ACC112 (cell line): ENCODE measurements around the gene CFAP99.
A peak's percentile ranks its signal among the peaks of the same experiment; 100 is the strongest.

Source experiments
- H2AFZ ChIP-seq: fragments of 200-600 bp; sonication (generic); one replicate; pipeline ENCODE4 v1.6.0; 2017; ENCODE audit warnings: antibody characterized with exemption, low read length; ENCODE audit not compliant: unreplicated experiment
- H3K27ac ChIP-seq: fragments of 200-600 bp; sonication (generic); 2 replicates; pipeline ENCODE4 v1.5.1; 2014; ENCODE audit warnings: low read depth, mild to moderate bottlenecking, antibody characterized with exemption, low read length, moderate library complexity
- H3K27me3 ChIP-seq: fragments of 200-600 bp; sonication (generic); 2 replicates; pipeline ENCODE4 v1.6.1; 2014; ENCODE audit warnings: mild to moderate bottlenecking, antibody characterized with exemption, low read length, moderate library complexity, mixed read lengths; ENCODE audit not compliant: insufficient read depth
- H3K36me3 ChIP-seq: fragments of 200-600 bp; sonication (generic); 2 replicates; pipeline ENCODE4 v1.6.1; 2016; ENCODE audit warnings: mild to moderate bottlenecking, antibody characterized with exemption, low read length, moderate library complexity, mixed read lengths; ENCODE audit not compliant: insufficient read depth
- H3K4me1 ChIP-seq: fragments of 200-600 bp; sonication (generic); one replicate; pipeline ENCODE4 v1.6.1; 2016; ENCODE audit warnings: low read length, mixed read lengths; ENCODE audit not compliant: insufficient read depth, unreplicated experiment, control insufficient read depth
- H3K4me3 ChIP-seq: fragments of 200-600 bp; sonication (generic); 2 replicates; pipeline ENCODE4 v1.5.1; 2014; ENCODE audit warnings: mild to moderate bottlenecking, low read depth, low read length
- H3K79me2 ChIP-seq: fragments of 200-600 bp; sonication (generic); one replicate; pipeline ENCODE4 v1.6.0; 2016; ENCODE audit warnings: low read length; ENCODE audit not compliant: control insufficient read depth, unreplicated experiment, insufficient read depth

Gene CFAP99

DNA sequence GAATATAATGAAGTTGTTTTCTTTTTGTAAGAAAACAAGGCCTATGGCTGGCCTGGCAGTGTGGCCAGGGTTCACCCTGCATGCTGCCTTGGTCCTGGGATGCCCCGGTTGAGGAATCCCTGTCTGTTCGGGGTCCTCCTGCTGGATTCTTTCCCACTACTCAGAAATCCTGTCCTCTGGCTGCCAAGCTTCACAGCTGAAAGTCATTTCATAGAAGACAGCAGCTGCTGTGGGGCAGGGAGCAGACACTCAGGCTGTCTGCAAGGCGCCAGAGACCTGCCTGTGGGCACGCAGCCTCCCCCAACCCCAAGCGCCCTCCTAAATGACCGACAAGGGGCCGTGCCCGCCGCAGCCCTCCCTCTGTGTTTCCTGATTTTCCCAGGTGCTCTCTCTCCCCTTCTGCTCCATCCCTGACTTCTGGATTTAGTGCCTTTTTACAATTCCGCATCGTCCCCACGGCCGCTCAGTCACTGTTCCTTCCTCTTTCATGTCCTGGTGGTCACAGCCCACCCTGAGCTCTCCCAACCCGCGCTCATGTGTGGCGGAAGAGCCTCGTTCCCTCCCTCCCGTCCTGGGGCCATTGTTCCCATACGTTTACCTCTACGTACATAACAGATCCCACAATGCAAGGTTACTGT, 27.9 kb upstream of the CFAP99 start:
- no peaks in the 10 kb centered on the region for H3K36me3 ChIP-seq
- no peak overlapping the region for H2AFZ ChIP-seq
- H3K4me3 ChIP-seq = no peak overlapping the region
- H3K27ac ChIP-seq = no peak overlapping the region
- H3K4me1 ChIP-seq = peaks cover 16% of the 10 kb centered on the region
- no peaks in the 10 kb centered on the region for H3K79me2 ChIP-seq
- no peaks in the 10 kb centered on the region for H3K27me3 ChIP-seq

DNA sequence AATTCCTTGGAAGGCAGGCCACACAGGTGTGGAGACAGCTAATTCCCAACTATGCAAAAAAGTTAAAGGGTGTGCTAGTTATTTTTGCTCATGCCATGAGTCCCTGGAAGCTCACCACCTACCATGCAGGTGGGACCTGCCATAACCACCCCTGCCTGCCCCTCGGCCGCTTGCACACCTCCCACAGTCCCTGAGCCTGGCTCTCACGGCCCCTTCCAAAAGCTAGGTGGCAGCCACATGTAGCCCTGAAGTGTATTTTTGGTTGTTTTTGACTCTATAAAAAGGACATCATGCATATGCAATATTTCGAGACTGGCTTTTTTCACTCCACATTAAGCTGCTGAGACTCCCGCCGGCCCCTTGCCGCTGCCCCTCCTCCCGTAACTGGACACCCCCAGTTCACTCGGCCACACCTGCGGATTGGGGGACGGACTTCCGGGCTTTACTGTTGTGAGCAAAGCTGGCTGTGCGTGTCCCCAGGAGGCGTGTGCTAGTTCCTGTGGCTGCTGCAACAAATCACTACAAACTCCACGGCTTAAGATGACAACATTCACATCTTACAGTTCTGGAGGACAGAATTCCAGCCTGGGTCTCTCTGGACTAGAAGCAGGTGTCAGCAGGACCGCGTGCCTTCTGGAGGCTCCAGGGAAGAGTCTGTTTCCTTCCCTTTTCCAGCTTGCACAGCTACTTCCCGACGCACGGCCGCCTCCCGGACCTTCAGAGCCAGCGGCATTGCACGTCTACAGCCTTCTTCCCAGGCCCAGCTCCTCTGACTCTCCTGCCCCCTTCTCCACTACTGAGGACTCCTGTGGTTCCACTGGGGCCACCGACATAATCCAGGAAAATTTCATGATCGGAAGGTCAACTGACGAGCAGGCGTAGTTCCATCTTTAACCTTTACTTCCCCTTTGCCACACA, 25.1 kb upstream of the CFAP99 start:
- 0 out of 2 replicates have a peak overlapping the region, but pooled peaks have one; percentile 25 for H3K4me3 ChIP-seq
- H3K79me2 ChIP-seq = no peaks in the 10 kb centered on the region
- H2AFZ ChIP-seq = no peak overlapping the region
- H3K36me3 ChIP-seq = no peaks in the 10 kb centered on the region
- no peak overlapping the region for H3K27ac ChIP-seq
- peaks cover 16% of the 10 kb centered on the region for H3K4me1 ChIP-seq
- no peaks in the 10 kb centered on the region for H3K27me3 ChIP-seq

DNA sequence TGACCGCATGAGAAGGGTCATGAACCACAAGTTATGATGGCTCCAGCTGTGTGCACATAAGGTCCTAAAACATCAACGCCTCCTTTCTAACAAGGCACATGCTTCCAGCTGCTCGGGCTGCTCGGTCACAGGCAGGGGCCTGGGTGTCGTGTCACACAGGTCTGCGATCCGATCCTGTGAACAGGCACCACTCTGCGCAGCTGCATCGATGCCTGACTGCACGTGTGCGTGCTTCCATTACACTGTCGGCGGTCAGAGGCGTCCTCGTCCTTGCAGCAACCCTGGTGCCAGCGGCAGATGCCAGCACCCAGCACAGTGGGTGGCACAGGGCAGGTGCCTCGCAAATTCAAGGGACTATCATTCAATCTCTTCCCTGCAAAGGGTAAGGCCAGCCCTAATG, 24.2 kb upstream of the CFAP99 start:
- Histone ChIP-seq H3K27ac (no peak overlapping the region), H3K79me2 (no peaks in the 10 kb centered on the region), H3K36me3 (no peaks in the 10 kb centered on the region), H3K27me3 (no peaks in the 10 kb centered on the region), H3K4me3 (no peak overlapping the region), H2AFZ (no peak overlapping the region), H3K4me1 (peaks cover 16% of the 10 kb centered on the region)

DNA sequence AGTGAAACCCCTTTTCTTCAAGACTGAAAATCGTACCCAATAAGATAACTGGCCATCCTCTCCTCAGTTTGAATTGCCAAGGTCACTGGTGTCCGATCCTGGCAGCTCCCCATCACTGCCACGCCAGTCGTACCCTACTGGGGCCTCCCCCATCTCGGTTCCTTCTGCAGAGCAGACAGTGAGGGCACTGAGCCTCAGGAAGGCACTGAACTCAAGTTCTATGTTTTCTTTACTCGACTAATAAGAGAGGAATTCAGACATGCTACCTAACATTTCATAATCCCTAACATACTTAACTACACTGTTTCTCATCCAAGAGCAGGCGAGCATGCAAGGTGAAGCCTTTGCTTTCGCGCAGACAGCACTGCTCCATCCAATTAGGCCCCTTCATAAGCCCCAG, 23.7 kb upstream of the CFAP99 start:
- Histone ChIP-seq H3K79me2 (no peaks in the 10 kb centered on the region), H3K27ac (no peak overlapping the region), H3K4me3 (no peak overlapping the region), H3K36me3 (no peaks in the 10 kb centered on the region), H3K4me1 (peaks cover 16% of the 10 kb centered on the region), H3K27me3 (no peaks in the 10 kb centered on the region), H2AFZ (no peak overlapping the region)

DNA sequence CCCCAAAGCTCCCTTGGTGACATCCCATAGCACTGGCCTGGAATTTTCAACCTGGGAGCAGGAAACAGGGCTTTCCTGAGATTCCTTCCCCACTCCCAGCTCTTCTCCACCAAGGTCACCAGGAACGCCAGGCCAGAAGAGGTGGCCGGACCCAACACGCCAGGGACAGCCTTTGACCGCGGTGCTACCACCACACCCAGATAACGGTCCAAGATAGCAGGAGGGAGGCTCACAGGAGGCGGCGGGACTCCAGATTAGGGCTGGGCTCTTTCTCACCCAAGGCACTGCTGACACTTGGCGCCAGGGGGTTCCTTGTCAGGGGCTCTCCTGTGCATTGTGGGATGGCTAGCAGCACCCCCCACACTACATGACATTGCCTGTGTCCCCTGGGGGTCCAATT, 23.2 kb upstream of the CFAP99 start:
- Histone ChIP-seq H3K4me3 (no peak overlapping the region), H3K27me3 (no peaks in the 10 kb centered on the region), H3K36me3 (no peaks in the 10 kb centered on the region), H3K79me2 (no peaks in the 10 kb centered on the region), H3K4me1 (peaks cover 16% of the 10 kb centered on the region), H2AFZ (no peak overlapping the region), H3K27ac (no peak overlapping the region)

DNA sequence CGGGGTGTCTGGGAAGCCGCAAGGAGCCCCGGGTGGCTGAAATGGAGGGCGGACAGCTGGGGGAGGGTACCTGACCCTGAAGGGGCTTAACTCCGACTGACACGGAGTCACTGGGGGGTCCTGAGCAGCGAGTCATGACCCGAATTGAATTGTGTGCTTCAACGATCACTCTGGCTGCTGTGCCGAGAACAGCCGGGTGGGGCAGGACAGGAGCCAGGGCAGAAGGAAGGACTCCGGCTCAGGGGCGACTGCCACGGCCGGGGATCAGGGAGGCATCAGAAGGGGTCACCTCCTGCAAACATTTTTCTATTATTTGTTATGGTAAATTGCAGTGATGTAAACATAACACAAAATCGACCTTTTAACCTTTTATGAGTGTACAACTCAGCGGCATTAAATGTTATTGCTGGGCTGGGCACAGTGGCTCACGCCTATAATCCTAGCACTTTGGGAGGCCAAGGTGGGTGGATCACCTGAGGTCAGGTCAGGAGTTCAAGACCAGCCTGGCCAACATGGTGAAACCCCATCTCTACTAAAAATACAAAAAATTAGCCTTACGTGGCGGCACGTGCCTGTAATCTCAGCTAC, 21.9 kb upstream of the CFAP99 start:
- no peaks in the 10 kb centered on the region for H3K27me3 ChIP-seq
- H3K4me1 ChIP-seq = peaks cover 16% of the 10 kb centered on the region
- no peaks in the 10 kb centered on the region for H3K79me2 ChIP-seq
- H3K27ac ChIP-seq = no peak overlapping the region
- H2AFZ ChIP-seq = no peak overlapping the region
- no peaks in the 10 kb centered on the region for H3K36me3 ChIP-seq
- H3K4me3 ChIP-seq = no peak overlapping the region

DNA sequence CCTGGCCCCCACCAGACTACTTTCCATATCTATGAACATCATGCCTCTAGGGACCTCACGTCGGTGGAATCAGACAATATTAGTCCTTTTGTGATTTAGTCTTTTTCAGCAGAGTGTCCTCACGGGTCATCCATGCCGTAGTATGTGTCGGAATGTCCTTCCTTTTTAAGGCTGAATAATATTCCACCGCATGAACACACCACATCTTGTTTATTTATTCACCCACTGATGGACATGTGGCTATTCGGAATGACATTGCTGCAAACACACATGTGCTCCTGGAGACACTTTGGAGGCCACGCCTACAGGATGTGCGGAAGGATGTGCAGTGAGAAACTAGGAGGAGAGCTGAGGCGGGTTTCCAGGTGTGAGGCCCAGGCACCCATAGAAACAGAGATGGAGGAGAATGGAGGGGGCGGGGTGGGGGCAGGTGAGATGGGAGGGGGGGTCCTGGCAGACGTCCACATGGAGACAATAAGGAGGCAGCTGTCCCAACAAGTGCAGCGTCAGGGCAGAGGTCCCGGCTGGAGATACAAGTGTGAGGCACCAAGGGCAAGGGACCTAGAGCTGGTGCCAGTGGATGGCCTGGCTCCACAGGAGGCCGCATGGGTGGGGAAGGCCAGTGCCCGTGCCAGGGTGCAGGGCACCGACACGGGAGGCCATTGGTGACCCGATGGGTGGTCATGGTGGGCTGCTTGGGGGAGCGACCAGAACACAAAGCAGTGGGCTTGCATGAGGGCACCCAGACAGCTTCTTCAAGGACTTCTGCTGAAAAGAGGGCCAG, 21.0 kb upstream of the CFAP99 start:
- no peak overlapping the region for H2AFZ ChIP-seq
- no peaks in the 10 kb centered on the region for H3K36me3 ChIP-seq
- H3K27me3 ChIP-seq = no peaks in the 10 kb centered on the region
- H3K4me3 ChIP-seq = no peak overlapping the region
- H3K4me1 ChIP-seq = peaks cover 21% of the 10 kb centered on the region
- no peaks in the 10 kb centered on the region for H3K79me2 ChIP-seq
- H3K27ac ChIP-seq = no peak overlapping the region

DNA sequence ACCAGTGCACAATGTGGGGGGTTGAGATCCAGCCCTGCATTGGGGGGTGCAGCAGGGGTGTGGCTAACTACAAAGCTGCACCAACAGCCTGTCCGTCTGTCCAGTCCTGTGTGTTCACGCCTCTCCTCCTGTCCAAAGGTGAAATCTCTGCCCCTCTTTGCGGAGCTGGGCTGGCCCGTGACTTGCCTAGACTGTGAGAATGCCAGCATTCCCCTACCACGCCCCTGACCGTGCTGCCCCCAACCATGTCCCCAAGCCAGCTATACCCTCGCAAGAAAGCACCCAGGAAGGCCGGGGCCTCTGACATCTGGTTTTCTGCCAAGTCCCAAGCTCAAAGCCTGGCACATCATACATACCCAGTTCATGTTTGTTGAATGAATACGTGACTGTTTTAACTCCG, 19.5 kb upstream of the CFAP99 start:
- no peaks in the 10 kb centered on the region for H3K79me2 ChIP-seq
- no peak overlapping the region for H3K27ac ChIP-seq
- peaks cover 20% of the 10 kb centered on the region for H3K4me1 ChIP-seq
- no peak overlapping the region for H2AFZ ChIP-seq
- H3K36me3 ChIP-seq = no peaks in the 10 kb centered on the region
- H3K27me3 ChIP-seq = no peaks in the 10 kb centered on the region
- no peak overlapping the region for H3K4me3 ChIP-seq

DNA sequence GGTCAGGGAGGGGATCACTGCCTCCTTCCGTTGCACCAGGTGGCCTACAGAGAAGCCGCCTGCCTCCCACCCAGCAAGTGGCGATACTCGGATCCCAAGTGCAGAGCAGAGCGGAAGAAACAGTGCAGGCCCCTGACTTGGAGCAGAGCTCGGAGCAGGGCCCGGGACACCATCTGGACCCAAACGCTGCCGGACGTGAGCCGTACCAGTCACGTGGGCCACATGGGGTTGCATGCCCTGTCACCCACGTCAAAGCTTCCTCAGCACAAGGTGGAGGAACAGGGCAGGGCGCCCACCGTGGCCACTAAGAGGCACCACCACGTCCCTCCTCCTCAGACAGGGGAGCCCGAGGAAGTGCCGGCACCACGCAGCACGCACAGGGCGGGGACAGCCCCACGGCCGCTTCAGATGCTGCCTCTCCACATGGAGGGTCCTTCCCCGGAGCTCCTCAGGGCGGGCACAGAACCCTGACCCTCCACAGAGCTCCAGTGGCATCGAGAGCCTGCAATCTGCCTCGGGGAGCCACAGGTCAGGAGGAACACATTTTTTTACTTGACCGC, 19.0 kb upstream of the CFAP99 start:
- Histone ChIP-seq H3K27ac (no peak overlapping the region), H2AFZ (no peak overlapping the region), H3K36me3 (no peaks in the 10 kb centered on the region), H3K27me3 (no peaks in the 10 kb centered on the region), H3K4me3 (no peak overlapping the region), H3K4me1 (peaks cover 18% of the 10 kb centered on the region), H3K79me2 (no peaks in the 10 kb centered on the region)
